Right lobe of liver (tissue), 4 donors: ENCODE data around the gene RAET1G.

ENCODE experiments used
- CTCF ChIP-seq, 4 donors: fragments of 200-600 bp in 3 of 4; fragments of 450-650 bp in 1 of 4; IDR thresholded peaks; one replicate each; pipeline versions ENCODE4 v1.5.1 to v1.8.0; 2016 to 2022; ENCODE audit warnings: antibody characterized with exemption in 4 of 4, mild to moderate bottlenecking in 2 of 4
- POLR2A ChIP-seq: fragments of 450-650 bp; IDR thresholded peaks from one replicate; pipeline ENCODE4 v1.6.1; 2017; ENCODE audit warnings: antibody characterized with exemption, mild to moderate bottlenecking
- donor health status: DM: no; HTN: no; CAD: no.
- donor health status: DM: no; HTN: no; CAD: no.
- donor health status: DM: no; HTN: yes; CAD: no.

GRCh38 chr6:149935668-149936067, 12.7 kb upstream of the RAET1G start:
- TF ChIP-seq CTCF (IDR thresholded peaks at IDR 0.05) = no peak
- no peak for TF ChIP-seq POLR2A
